HuH-7 (cell line): ENCODE results near the gene GLYR1.

Experiments used
- DNase-seq: peaks from one replicate; pipeline ENCODE4 v3.0.0; 2011; ENCODE audit warnings: low spot score

GLYR1 gene

DNA sequence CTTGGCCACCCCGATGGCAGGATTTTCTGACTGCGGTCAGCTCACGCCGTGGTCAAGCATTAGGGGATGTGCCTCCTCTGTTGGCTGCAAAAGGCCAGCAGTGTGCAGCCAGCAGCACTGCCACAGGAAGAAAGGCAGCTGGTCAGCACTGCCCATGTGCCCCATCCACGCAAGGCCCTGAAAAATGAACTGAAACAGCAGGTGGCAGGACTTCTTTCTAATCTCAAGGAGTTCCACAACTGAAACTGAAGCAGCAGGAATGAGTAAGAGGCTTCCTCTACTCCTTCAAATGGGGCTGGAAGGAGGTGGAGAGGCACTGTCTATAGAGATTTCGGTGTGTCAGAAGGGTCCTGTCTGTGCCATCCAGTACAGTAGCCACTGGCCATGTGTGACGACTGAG is 83.3 kb downstream of the GLYR1 start:
- DNase-seq = no peak

DNA sequence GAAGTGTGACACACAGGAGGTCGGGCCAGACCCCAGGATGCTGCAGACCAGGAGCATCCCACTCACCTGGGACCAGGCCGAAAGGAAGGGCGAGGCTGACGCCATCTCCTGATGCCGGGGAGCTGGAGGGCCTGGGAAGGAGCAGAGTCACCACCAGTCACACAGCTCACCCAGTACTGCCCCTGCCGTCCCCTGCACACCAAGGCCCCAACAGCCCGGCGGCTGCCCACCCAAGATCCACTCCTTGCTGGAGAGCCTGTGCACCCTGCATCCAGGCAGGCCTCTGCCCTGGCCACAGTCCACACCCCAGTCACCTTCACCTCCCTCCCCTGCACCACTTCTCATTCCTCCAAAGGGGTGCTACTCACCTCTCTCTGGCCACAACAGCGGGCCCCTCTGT is 84.9 kb downstream of the GLYR1 start:
- no peak for DNase-seq

DNA sequence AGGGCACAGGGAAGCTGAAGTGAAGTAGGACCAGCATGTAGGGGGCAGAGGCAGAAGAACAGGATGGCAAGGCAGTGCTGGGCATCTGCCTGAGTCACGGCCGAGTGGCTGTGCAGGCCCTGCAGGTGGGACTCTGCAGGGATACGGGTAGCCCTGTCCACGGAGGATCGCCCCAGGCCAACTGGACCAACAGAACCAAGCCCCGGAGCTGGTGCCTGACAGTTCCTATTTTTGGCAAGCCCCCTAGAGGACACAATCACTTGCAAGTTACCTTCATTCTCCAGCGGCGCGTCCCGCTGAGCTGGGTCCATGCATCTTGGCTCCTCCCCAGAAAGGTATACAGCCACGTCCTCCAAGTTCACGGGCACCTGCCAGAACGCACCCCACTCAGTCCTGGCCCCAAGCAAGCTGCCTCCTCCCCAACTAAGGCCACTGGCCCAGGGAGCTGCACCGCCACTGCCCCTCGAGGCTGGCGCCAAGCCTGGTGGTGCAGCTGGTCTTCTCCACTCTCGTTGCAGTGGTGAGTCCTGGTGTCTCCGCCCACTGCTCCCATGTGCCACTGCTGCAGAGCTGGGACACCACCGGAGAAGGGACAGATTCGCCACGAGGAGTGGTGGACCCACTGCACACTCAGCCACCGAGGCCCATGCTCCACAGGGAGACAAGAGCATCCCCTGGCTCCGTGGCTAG is 86.7 kb downstream of the GLYR1 start:
- DNase-seq = no peak

DNA sequence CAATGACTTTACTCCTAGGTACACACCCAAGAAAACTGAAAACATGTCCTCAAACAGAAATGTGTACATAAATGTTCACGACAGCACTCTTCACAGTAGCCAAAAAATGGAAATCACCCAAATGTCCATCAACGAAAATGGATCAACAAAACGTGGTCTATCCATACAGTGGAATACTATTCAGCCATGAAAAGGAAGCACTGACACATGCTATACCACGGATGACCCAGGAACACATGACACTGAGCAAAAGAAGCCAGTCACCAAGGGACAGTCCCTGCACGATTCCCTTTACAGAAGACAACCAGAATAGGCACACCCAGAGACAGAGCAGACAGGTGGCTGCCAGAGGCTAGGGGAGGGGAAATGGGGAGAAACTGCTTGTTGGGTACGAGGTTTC is 91.4 kb downstream of the GLYR1 start:
- DNase-seq = no peak

DNA sequence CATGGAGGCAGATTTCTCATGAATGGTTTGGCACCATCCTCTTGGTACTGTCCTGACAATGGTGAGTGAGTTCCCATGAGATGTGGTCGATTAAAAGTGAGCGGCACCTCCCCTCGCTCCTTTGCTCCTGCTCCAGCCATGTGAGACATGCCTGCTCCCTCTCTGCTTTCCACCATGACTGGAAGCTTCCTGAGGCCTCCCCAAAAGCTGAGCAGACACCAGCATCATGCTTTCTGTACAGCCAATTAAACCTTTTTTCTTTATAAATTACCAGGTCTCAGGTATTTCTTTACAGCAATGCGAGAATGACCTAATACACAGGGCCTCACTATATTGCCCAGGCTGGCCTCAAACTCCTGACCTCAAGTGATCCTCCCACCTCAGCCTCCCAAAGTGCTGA is 92.2 kb downstream of the GLYR1 start:
- DNase-seq = no peak

DNA sequence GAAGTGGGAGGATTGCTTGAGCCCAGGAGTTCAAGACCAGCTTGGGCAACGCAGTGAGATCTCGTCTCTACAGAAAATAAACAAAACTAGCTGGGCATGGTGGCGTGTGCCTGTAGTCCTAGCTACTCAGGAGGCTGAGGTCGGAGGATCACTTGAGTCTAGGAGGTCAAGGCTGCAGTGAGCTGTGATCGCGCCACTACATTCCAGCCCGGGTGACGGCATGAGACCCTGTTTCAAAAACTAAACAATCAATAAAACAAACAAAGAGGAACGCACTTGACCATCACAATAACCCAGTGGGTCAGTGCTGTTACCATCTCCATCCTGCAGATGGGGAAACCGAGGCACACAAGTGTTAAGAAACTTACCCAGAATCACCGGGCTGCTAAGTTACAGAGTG is 93.9 kb downstream of the GLYR1 start:
- DNase-seq = no peak
